A549 (cell line): ENCODE data around the gene CANT1. TPM values are rescaled to one million over a fixed set of nuclear protein-coding genes. Genes with fewer than 3 reads are reported as not detected.

Experiments used
- ATAC-seq, 2 experiments: fragments of 200-7000 bp in 1 of 2; fragments of >200 bp in 1 of 2; cut with Nextera tagmentation in 1 of 2; cut with Tn5 transposase in 1 of 2; 3 replicates each; pipeline versions ENCODE4 v1.8.0 to v1.9.1; 2018 to 2020; ENCODE audit warnings: mild to moderate bottlenecking in 1 of 2, moderate library complexity in 1 of 2
- CTCF ChIA-PET: fragments of 300-600 bp; sonication (Branson Sonifier 250); formaldehyde crosslinking; extraction: SDS; loops from one replicate; lab custom pipeline; 2021; ENCODE audit warnings: antibody characterized with exemption, inconsistent platforms; lab: Yijun Ruan, JAX
- POLR2A ChIA-PET: fragments of 350-600 bp; formaldehyde crosslinking; extraction: SDS; loops from one replicate; lab custom pipeline; 2021; ENCODE audit warnings: antibody characterized with exemption, inconsistent platforms; lab: Yijun Ruan, JAX
- DNase-seq, 2 experiments: peaks; one replicate each; pipeline versions ENCODE4 v3.0.0 to v3.0.0-alpha.2; 2011 to 2016; ENCODE audit warnings: low read depth in 1 of 2, low spot score in 1 of 2
- FAIRE-seq: peaks from 2 replicates; lab custom pipeline; 2011; peaks lifted over from hg19 to GRCh38; lab: Jason Lieb, UNC
- H3K27ac ChIP-seq, 2 experiments: fragments of >200 bp; sonication (Bioruptor Twin); formaldehyde crosslinking; 3 replicates each; pipeline ENCODE4 v1.5.1; 2016 to 2017
- H3K4me1 ChIP-seq: fragments of >200 bp; sonication (Bioruptor Twin); formaldehyde crosslinking; 3 replicates; pipeline ENCODE4 v1.6.1; 2016
- H3K4me2 ChIP-seq: fragments of >200 bp; sonication (Bioruptor Twin); formaldehyde crosslinking; 3 replicates; pipeline ENCODE4 v1.6.1; 2016
- H3K4me3 ChIP-seq: fragments of >200 bp; sonication (Bioruptor Twin); formaldehyde crosslinking; 3 replicates; pipeline ENCODE4 v1.5.1; 2016
- H3K9me3 ChIP-seq: fragments of >200 bp; sonication (Bioruptor Twin); formaldehyde crosslinking; 3 replicates; pipeline ENCODE4 v1.6.1; 2016
- BCL3 ChIP-seq: fragments of >200 bp; sonication (Bioruptor Twin); formaldehyde crosslinking; IDR thresholded peaks from 3 replicates; pipeline ENCODE4 v1.6.1; 2016
- CBX2 ChIP-seq: fragments of 200-600 bp; sonication (generic); IDR thresholded peaks from 2 replicates; pipeline ENCODE4 v1.6.1; 2016; ENCODE audit warnings: low read depth, mild to moderate bottlenecking, borderline replicate concordance
- CBX8 ChIP-seq: fragments of 200-600 bp; sonication (generic); IDR thresholded peaks from 2 replicates; pipeline ENCODE4 v1.6.1; 2016
- CEBPB ChIP-seq, 2 experiments: fragments of >200 bp in 1 of 2; sonication (Bioruptor Twin) in 1 of 2; formaldehyde crosslinking in 1 of 2; IDR thresholded peaks; 2 replicates each; pipeline ENCODE4 v1.6.1; 2012 to 2016
- ELK1 ChIP-seq: fragments of 150-350 bp; IDR thresholded peaks from 2 replicates; pipeline ENCODE4 v1.6.1; 2014; ENCODE audit warnings: low read depth, mild to moderate bottlenecking, low read length
- EP300 ChIP-seq, 2 experiments: fragments of >200 bp; sonication (Bioruptor Twin); formaldehyde crosslinking; IDR thresholded peaks; 2 replicates in 1 of 2; 3 replicates in 1 of 2; pipeline ENCODE4 v1.6.1; 2016 to 2017
- FOXS1 ChIP-seq: fragments of 250-450 bp; sonication (Bioruptor Pico); IDR thresholded peaks from 2 replicates; pipeline ENCODE4 v1.5.0; 2020; ENCODE audit warnings: mild to moderate bottlenecking, moderate library complexity
- MAFK ChIP-seq: fragments of 450-650 bp; IDR thresholded peaks from 2 replicates; pipeline ENCODE4 v1.6.1; 2014; ENCODE audit not compliant: partially characterized antibody
- MAZ ChIP-seq: fragments of 150-350 bp; IDR thresholded peaks from 2 replicates; pipeline ENCODE4 v1.6.1; 2014; ENCODE audit warnings: antibody characterized with exemption, low read depth, low read length, borderline replicate concordance
- RARB ChIP-seq: fragments of 250-450 bp; sonication (Bioruptor Pico); IDR thresholded peaks from 2 replicates; pipeline ENCODE4 v1.8.0; 2021; ENCODE audit warnings: mild to moderate bottlenecking, moderate library complexity
- RFX5 ChIP-seq: fragments of 450-650 bp; IDR thresholded peaks from 2 replicates; pipeline ENCODE4 v1.7.1; 2014; ENCODE audit warnings: antibody characterized with exemption, mild to moderate bottlenecking, moderate library complexity
- ZSCAN20 ChIP-seq: fragments of 250-450 bp; sonication (Bioruptor Pico); IDR thresholded peaks from 2 replicates; pipeline ENCODE4 v1.8.0; 2022; ENCODE audit warnings: mild to moderate bottlenecking, moderate library complexity
- WGBS: methylation state at CpG from one replicate; pipeline ENCODE4 v1.1.6; 2017; ENCODE audit errors: missing lambda C conversion rate; 5-methylcytosine and 5-hydroxymethylcytosine counted together
- polyA plus RNA-seq, 4 experiments: library from polyadenylated mRNA; depleted of rRNA in 3 of 4; stranded (reverse); fragments of >200 nt; fragmentation: RNase III in 1 of 4; extraction: RNeasy Plus Mini Kit Qiagen cat#74134 plus additional on column Dnase treatment in 1 of 4; gene quantifications; 2 replicates in 3 of 4; 3 replicates in 1 of 4; pipeline ENCODE4 v1.2.3, GENCODE V29; 2011 to 2017
- TF ChIP-seq, protein P1 (sequence below): fragments of >200 bp; sonication (Bioruptor Twin); formaldehyde crosslinking; IDR thresholded peaks from 3 replicates; pipeline ENCODE4 v1.5.1; 2016
- TF ChIP-seq, protein P2 (sequence below): IDR thresholded peaks from 2 replicates; pipeline ENCODE4 v1.6.1; 2012

CANT1 gene
- polyA plus RNA-seq, 2 of the 4 experiments (the other 2 are of a cell fraction): 65.5 to 67.6 TPM

DNA sequence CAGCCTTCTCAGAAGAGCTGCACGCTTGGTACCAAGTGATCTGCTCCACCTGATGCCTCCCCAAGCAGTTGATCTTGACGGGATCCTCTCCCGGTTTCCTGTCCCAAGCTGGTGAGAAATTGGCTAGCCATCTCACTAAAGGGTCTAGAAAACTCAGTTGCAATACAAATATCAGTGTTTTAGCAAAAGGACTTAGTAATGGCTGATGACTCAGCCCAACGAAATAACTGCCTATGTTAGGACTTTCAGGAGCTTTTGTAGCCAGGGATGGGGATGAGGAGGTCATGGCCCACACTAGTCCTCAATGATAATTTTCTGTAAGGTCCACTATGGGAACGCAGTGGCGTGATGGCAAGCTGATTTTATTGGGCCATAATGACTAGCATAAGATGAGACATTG lies 41.7 kb upstream of the CANT1 start:
- POLR2A ChIA-PET: no interaction called here

GRCh38 chr17:79050551-79050950 lies 41.0 kb upstream of the CANT1 start:
- DNase-seq (no peak), FAIRE-seq (no peak), ATAC-seq (no peak)
- POLR2A ChIA-PET: no interaction called here
- no peak for TF ChIP-seq BCL3
- no peak for TF ChIP-seq MAZ
- TF ChIP-seq CEBPB (IDR thresholded peaks at IDR 0.05): no peak
- TF ChIP-seq CBX2: no peak
- TF ChIP-seq ELK1: no peak
- 79% methylated on average over 5 of the region's 6 CpGs for WGBS
- Histone ChIP-seq H3K9me3 (peaks cover 17% of the 10 kb centered on the region; the same call in 2 of the 3 replicates), H3K4me1 (no peaks in the 10 kb centered on the region), H3K27ac (no peak overlapping the region), H3K4me3 (no peak overlapping the region), H3K4me2 (no peak overlapping the region)
- CTCF ChIA-PET: interaction anchor here (0.9 to 11.9 kb wide), 12 partner anchors 8 to 351 kb away, joined by 3 to 289 read pairs (median 10); no protein-coding TSS in a partner anchor

More for the DNA sequence above, 41.7 kb upstream of the CANT1 start:
- H3K27ac ChIP-seq: no peak overlapping the region
- no peak overlapping the region for H3K4me3 ChIP-seq
- ATAC-seq (no peak), FAIRE-seq (no peak)
- no peak overlapping the region for H3K4me2 ChIP-seq
- CTCF ChIA-PET: interaction anchor here (0.7 to 11.9 kb wide), 12 partner anchors 9 to 340 kb away, joined by 3 to 289 read pairs (median 6); no protein-coding TSS in a partner anchor
- 60% methylated on average over 6 of the region's 6 CpGs for WGBS
- H3K4me1 ChIP-seq: no peaks in the 10 kb centered on the region
- TF ChIP-seq ZSCAN20 (CRISPR knock-in tag): no peak
- TF ChIP-seq CBX8: no peak
- TF ChIP-seq RARB (CRISPR knock-in tag): no peak
- TF ChIP-seq FOXS1 (CRISPR knock-in tag): no peak
- TF ChIP-seq, all 56 proteins: peak for 0
- DNase-seq: no peak
- peaks cover 17% of the 10 kb centered on the region; the same call in 2 of the 3 replicates for H3K9me3 ChIP-seq

GRCh38 chr17:79049821-79050220 lies 40.3 kb upstream of the CANT1 start:
- FAIRE-seq: no peak
- no peak for DNase-seq
- POLR2A ChIA-PET: interaction anchor here (1.1 kb wide), 1 partner anchor 40 kb away, joined by 3 read pairs; the partner anchor contains the start of gene CANT1
- TF ChIP-seq MAFK (no peak), EP300 (IDR thresholded peaks at IDR 0.05) (no peak), CEBPB (IDR thresholded peaks at IDR 0.05) (no peak), RFX5 (no peak)
- TF ChIP-seq, protein P1, sequence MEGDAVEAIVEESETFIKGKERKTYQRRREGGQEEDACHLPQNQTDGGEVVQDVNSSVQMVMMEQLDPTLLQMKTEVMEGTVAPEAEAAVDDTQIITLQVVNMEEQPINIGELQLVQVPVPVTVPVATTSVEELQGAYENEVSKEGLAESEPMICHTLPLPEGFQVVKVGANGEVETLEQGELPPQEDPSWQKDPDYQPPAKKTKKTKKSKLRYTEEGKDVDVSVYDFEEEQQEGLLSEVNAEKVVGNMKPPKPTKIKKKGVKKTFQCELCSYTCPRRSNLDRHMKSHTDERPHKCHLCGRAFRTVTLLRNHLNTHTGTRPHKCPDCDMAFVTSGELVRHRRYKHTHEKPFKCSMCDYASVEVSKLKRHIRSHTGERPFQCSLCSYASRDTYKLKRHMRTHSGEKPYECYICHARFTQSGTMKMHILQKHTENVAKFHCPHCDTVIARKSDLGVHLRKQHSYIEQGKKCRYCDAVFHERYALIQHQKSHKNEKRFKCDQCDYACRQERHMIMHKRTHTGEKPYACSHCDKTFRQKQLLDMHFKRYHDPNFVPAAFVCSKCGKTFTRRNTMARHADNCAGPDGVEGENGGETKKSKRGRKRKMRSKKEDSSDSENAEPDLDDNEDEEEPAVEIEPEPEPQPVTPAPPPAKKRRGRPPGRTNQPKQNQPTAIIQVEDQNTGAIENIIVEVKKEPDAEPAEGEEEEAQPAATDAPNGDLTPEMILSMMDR: no peak
- TF ChIP-seq, protein P2, sequence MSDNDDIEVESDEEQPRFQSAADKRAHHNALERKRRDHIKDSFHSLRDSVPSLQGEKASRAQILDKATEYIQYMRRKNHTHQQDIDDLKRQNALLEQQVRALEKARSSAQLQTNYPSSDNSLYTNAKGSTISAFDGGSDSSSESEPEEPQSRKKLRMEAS: no peak
- TF ChIP-seq, all 56 proteins: peak for 0
- H3K9me3 ChIP-seq: peaks cover 14% of the 10 kb centered on the region; the same call in 2 of the 3 replicates
- no peak overlapping the region for H3K4me2 ChIP-seq
- H3K4me1 ChIP-seq: no peaks in the 10 kb centered on the region
- CTCF ChIA-PET: interaction anchor here (0.7 to 11.9 kb wide), 15 partner anchors 8 to 351 kb away, joined by 3 to 289 read pairs (median 5); no protein-coding TSS in a partner anchor
- no peak for ATAC-seq
- WGBS: 73% methylated on average over 7 of the region's 11 CpGs
- H3K27ac ChIP-seq: no peak overlapping the region
- no peak overlapping the region for H3K4me3 ChIP-seq
